Type B pancreatic cell (in vitro differentiated cells): Measurements from ENCODE around the gene PARN. TPM values are rescaled to one million over a fixed set of nuclear protein-coding genes. Genes with fewer than 3 reads are reported as not detected.
A peak's percentile ranks its signal among the peaks of the same experiment; 100 is the strongest.
"Not testable (repeated sequence)": the region's sequence is repeated elsewhere in the genome, so short reads cannot be mapped to it uniquely, and the experiment has no call there.

Experiments
- DNase-seq: peaks from one replicate; pipeline ENCODE4 v3.0.0; 2021; ENCODE audit warnings: mixed read lengths; ENCODE audit not compliant: unreplicated experiment; ENCODE audit errors: extremely low spot score
- H3K27ac Mint-ChIP-seq: 2 replicates; pipeline ENCODE4 v1.8.0; 2021; ENCODE audit warnings: mild to moderate bottlenecking, mixed read lengths
- H3K27me3 Mint-ChIP-seq: 2 replicates; pipeline ENCODE4 v1.8.0; 2021; ENCODE audit warnings: mixed read lengths
- H3K36me3 Mint-ChIP-seq: 2 replicates; pipeline ENCODE4 v1.8.0; 2021; ENCODE audit warnings: mixed read lengths
- H3K4me1 Mint-ChIP-seq: one replicate; pipeline ENCODE4 v1.8.0; 2021; ENCODE audit warnings: mixed read lengths; ENCODE audit not compliant: unreplicated experiment
- H3K4me3 Mint-ChIP-seq: 2 replicates; pipeline ENCODE4 v1.8.0; 2021; ENCODE audit warnings: mild to moderate bottlenecking, mixed read lengths
- H3K9me3 Mint-ChIP-seq: 2 replicates; pipeline ENCODE4 v1.8.0; 2021; ENCODE audit warnings: mixed read lengths
- CTCF ChIP-seq: fragments of 200-600 bp; sonication (generic); conservative IDR thresholded peaks from 2 replicates; pipeline ENCODE4 v1.5.0; 2021; ENCODE audit warnings: antibody characterized with exemption, mild to moderate bottlenecking
- total RNA-seq: library from RNA; stranded (reverse); gene quantifications from 2 replicates; pipeline ENCODE4 v1.2.1, GENCODE V29; 2021; ENCODE audit warnings: low replicate concordance

Gene PARN
- total RNA-seq, 1 donor from 2014 or later: 26.1 TPM

GRCh38 chr16:14400978-14401710 lies 228.9 kb downstream of the PARN start:
- not testable (repeated sequence) for H3K36me3 Mint-ChIP-seq, H3K27me3 Mint-ChIP-seq, H3K9me3 Mint-ChIP-seq, H3K4me3 Mint-ChIP-seq, H3K27ac Mint-ChIP-seq, DNase-seq
- peaks cover 14% of the 10 kb centered on the region for H3K4me1 Mint-ChIP-seq

- DNase-seq: no peak
- H3K4me1 Mint-ChIP-seq: peaks cover 14% of the 10 kb centered on the region
- no peak overlapping the region for H3K4me3 Mint-ChIP-seq
- H3K27me3 Mint-ChIP-seq: no peaks in the 10 kb centered on the region
- no peaks in the 10 kb centered on the region for H3K9me3 Mint-ChIP-seq
- H3K27ac Mint-ChIP-seq: no peak overlapping the region
- TF ChIP-seq CTCF: no peak
- H3K36me3 Mint-ChIP-seq: no peaks in the 10 kb centered on the region
Observed at GRCh38 chr16:14400285-14400977, 229.6 kb downstream of the PARN start.

- Mint-ChIP-seq H3K27ac (peak overlapping the region; percentile 85), H3K9me3 (no peaks in the 10 kb centered on the region), H3K36me3 (no peaks in the 10 kb centered on the region), H3K4me3 (peak overlapping the region; percentile 53), H3K27me3 (no peaks in the 10 kb centered on the region), H3K4me1 (peaks cover 14% of the 10 kb centered on the region)
- DNase-seq: no peak
- no peak for TF ChIP-seq CTCF
Observed at GRCh38 chr16:14399378-14400284, 230.4 kb downstream of the PARN start.

GRCh38 chr16:14398014-14398717 lies 231.9 kb downstream of the PARN start:
- DNase-seq: no peak
- Mint-ChIP-seq H3K4me3 (no peak overlapping the region), H3K36me3 (no peaks in the 10 kb centered on the region), H3K9me3 (no peaks in the 10 kb centered on the region), H3K27ac (no peak overlapping the region), H3K4me1 (peaks cover 14% of the 10 kb centered on the region), H3K27me3 (no peaks in the 10 kb centered on the region)
- no peak for TF ChIP-seq CTCF

- H3K27ac Mint-ChIP-seq, H3K9me3 Mint-ChIP-seq, H3K4me3 Mint-ChIP-seq, H3K36me3 Mint-ChIP-seq, DNase-seq, H3K27me3 Mint-ChIP-seq: not testable (repeated sequence)
- H3K4me1 Mint-ChIP-seq: peaks cover 14% of the 10 kb centered on the region
Observed at GRCh38 chr16:14395710-14396304, 234.3 kb downstream of the PARN start.

GRCh38 chr16:14394834-14395233 lies 235.2 kb downstream of the PARN start:
- no peak overlapping the region for H3K27ac Mint-ChIP-seq

More at GRCh38 chr16:14394834-14395233, 235.2 kb downstream of the PARN start:
- DNase-seq: no peak
- H3K9me3 Mint-ChIP-seq: no peaks in the 10 kb centered on the region
- no peaks in the 10 kb centered on the region for H3K27me3 Mint-ChIP-seq
- H3K4me3 Mint-ChIP-seq: no peak overlapping the region
- no peaks in the 10 kb centered on the region for H3K36me3 Mint-ChIP-seq
- no peak for TF ChIP-seq CTCF
- H3K4me1 Mint-ChIP-seq: peaks cover 6% of the 10 kb centered on the region
